ENCODE data around the gene HOXD8.

The HOXD8 gene

DNA sequence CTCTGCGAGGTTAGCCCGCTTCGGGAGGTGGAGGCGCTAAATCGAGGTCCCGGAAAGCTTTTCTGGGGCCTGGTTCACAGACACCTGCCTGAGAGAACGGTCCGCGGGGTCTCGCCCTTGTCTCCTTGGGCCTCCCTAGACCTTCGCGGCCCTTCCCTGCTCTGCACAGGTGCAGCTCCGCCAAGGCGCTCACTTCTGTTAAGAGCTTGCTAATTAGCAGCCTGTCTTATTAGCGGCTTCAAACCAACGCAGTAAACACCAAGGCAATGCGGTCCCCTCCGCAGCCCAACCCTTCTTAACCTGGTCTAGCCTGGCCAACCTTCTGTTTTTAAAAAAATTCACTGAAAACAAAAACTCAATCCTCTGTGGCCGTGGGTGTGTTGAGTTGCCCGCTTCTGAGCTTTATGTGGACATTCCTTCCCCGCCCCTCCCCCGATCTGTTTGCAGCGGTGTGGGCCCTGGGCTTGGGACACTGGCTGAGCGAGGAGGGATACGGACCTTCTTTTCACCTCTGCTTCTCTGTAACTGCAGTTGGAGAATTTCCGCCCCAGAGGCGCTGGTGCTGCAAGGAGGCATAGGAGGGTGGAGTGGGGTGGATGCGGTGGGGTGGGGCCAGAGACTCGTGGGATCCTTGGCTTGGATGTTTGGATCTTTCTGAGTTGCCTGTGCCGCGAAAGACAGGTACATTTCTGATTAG lies 18.4 kb downstream of the HOXD8 start:
- DNase-seq = no peak

DNA sequence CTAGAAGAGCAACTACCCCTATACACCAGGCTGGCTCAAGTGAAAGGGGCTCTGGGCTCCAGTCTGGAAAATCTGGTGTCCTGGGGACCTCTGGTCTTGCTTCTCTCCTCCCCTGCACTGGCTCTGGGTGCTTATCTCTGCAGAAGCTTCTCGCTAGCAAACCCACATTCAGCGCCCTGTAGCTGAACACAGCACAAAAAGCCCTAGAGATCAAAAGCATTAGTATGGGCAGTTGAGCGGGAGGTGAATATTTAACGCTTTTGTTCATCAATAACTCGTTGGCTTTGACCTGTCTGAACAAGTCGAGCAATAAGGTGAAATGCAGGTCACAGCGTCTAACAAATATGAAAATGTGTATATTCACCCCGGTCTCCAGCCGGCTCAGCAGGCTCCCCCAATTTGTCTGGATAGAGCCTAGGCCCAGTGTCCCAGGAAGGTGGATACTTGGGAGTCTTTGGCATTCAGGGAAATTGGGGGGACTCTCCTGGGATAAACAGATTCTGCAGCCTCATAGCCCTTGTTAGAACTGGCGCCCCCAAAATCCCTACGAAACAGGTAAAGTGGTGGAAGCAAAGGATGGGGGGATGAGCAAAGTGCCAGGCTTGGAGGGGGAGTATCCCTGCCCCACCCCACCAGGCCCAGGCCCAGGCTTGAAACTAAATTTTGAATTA lies 19.4 kb downstream of the HOXD8 start:
- no peak for DNase-seq

GRCh38 chr2:176149481-176149938 lies 20.0 kb downstream of the HOXD8 start:
- DNase-seq = no peak

- DNase-seq = no peak
These were observed 20.6 kb downstream of the HOXD8 start for GRCh38 chr2:176149939-176150583.

- no peak for DNase-seq
These were observed 21.3 kb downstream of the HOXD8 start for GRCh38 chr2:176150584-176151441.

- no peak for DNase-seq
These were observed 22.2 kb downstream of the HOXD8 start, which contains the start of gene HOXD4 for GRCh38 chr2:176151442-176152287. TSS of gene HOXD4 (plus strand) at chr2:176151550. CDS start at chr2:176151634, 84 bp downstream.

GRCh38 chr2:176152350-176153181 lies 23.1 kb downstream of the HOXD8 start:
- no peak for DNase-seq

GRCh38 chr2:176154576-176155252 lies 25.2 kb downstream of the HOXD8 start:
- DNase-seq = no peak

- no peak for DNase-seq
These were observed 26.0 kb downstream of the HOXD8 start for GRCh38 chr2:176155356-176156044.

- no peak for DNase-seq
These were observed 26.8 kb downstream of the HOXD8 start for GRCh38 chr2:176156301-176156806.

DNA sequence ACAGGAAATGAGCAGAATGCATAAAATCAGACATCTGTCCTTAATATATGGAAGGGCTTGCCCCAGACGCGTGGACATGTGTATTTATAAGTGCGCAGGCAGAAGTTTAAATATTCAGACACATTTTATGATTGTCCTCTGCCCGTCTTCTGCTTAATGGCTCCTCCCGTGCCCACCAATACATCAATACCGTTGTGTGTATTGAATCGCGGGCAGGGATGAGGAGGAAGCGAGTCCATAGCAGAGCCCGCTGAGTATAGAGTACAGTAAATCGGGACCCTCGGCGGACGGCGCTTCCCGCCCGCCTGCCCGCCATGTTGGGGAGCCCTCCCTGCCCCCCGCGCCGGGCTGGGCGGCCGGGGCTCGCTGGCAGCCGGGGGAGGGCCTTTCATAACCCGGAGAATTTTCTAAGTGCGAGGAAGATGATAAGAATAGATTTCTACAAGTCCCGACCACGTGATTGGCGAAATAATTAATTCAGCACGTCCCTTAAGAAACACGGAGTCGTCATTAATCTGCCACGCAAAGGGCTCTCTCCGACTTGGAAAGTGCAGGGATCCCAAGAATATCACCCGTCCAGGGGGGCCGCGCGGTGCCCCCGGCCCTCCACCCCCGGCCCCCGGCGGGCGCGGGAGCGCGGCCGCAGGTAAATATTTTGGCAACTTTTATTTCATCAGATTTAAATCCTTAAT lies 27.4 kb downstream of the HOXD8 start, which contains the start of gene HOXD3:
TSS of gene HOXD3 (plus strand) at position 501 of the 692 bp plus-strand sequence. CDS start 11,808 bp downstream, outside the sequence.
- DNase-seq = no peak

DNA sequence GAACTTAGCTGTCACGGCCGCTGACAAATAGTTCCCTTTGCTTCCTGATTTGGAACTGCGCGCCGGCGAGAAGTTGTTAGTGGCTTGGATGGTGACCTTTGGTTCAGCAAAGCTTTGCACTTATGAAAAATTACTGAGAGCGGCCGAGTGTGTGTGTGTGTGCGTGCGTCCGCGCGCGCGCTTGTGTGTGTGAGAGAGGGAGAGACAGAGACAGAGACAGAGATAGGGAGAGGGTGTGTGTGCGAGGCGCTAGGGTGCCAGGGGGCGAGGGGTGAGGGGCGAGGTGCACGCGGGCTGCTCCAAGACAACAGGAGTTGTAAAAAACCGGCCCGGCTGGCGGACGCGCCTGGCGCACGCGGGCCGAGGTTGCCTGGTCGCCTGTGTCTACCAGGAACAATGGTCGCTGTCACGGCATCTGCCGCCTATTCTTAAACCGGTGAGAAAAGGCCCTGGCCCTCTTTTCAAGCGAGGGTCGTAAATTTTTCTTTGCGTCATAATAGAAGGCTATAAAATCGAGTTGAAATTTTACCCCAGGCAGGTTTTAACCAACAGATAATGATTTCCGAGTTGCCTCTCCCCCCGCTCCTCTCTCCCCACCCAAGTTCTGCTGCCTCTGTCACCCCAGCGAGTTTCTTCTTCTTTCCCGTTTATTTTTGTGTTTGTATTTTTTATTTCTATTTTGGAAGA lies 28.1 kb downstream of the HOXD8 start:
- DNase-seq = no peak

- DNase-seq = no peak
These were observed 28.7 kb downstream of the HOXD8 start for GRCh38 chr2:176158186-176158591.

DNA sequence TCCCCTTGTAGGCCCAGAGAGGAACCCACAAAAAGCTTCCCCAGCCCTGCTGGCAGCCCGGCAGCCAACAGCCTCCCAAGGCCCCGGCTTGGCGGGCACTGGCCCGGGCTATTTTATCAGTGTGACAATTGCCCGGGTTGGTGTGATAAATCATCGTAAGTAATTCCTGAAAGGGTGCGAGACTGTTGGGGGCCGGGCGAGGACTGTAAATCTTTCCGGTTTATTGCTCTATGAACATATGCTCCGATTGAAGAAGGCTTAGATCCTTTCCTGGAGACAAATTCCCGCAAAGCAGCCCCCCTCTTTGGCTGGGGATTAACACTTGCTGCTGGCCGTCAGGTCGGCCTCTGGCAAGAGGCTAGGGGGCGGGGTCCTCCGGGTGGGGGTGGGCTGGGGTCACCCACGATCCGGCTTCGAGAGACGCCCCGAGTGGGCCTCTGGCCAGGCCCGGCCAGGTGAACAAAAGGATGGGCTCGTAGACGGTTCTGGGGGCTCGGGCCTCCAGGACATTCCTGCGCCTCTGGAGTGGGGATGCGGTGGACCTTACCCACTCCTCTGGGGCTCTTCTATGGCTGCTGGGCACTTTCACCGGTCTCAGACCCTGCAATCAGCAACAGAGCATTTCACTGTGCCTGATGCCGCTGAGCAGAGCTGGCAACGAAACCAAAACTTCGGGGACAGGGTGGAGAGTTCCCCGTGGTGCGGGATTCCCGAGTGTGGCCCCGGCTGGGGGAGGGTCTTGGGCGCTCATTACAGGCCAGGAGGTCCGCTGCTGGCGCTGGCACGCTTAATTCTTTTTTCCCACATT lies 29.6 kb downstream of the HOXD8 start:
- no peak for DNase-seq

GRCh38 chr2:176159663-176160250 lies 30.3 kb downstream of the HOXD8 start:
- DNase-seq = no peak

GRCh38 chr2:176160251-176160985 lies 30.9 kb downstream of the HOXD8 start:
- DNase-seq = no peak
